Fibroblast of lung (primary cell): ENCODE measurements around the gene RRAD. TPM values are rescaled to one million over a fixed set of nuclear protein-coding genes. Genes with fewer than 3 reads are reported as not detected.

Experiments used
- DNase-seq, 2 donors: peaks; one replicate each; pipeline versions ENCODE4 v3.0.0 to v3.0.0-alpha.2; 2010; ENCODE audit warnings: low read depth in 2 of 2
- H2AFZ ChIP-seq: 2 replicates; pipeline ENCODE4 v1.5.1; 2012; ENCODE audit warnings: low read length, control low read depth, inconsistent platforms
- H3K27ac ChIP-seq: 2 replicates; pipeline ENCODE4 v1.5.1; 2011; ENCODE audit warnings: low read length, control low read depth; ENCODE audit not compliant: insufficient read depth
- H3K27me3 ChIP-seq: 2 replicates; pipeline ENCODE4 v1.5.1; 2011; ENCODE audit warnings: mild to moderate bottlenecking, low read length; ENCODE audit not compliant: control insufficient read depth, insufficient read depth
- H3K36me3 ChIP-seq: 2 replicates; pipeline ENCODE4 v1.5.1; 2011; ENCODE audit warnings: low read length; ENCODE audit not compliant: control insufficient read depth, insufficient read depth
- H3K4me1 ChIP-seq: 2 replicates; pipeline ENCODE4 v1.5.1; 2011; ENCODE audit warnings: low read length; ENCODE audit not compliant: control insufficient read depth, insufficient read depth; ENCODE audit errors: extremely low read depth
- H3K4me2 ChIP-seq: 2 replicates; pipeline ENCODE4 v1.5.1; 2011; ENCODE audit warnings: low read length, control low read depth; ENCODE audit not compliant: insufficient read depth; ENCODE audit errors: extremely low read depth
- H3K4me3 ChIP-seq, 4 experiments: fragments of 200-600 bp in 1 of 4; sonication (generic) in 1 of 4; replicated peaks in 1 of 4; 2 replicates each; pipeline ENCODE4 v1.5.1; 2011 to 2016; ENCODE audit warnings: low read length in 4 of 4, low read depth in 3 of 4, mild to moderate bottlenecking in 3 of 4, control low read depth in 2 of 4, inconsistent platforms in 1 of 4, mixed read lengths in 1 of 4; ENCODE audit not compliant: insufficient read depth in 1 of 4; ENCODE audit errors: control extremely low read depth in 1 of 4
- H3K79me2 ChIP-seq: 2 replicates; pipeline ENCODE4 v1.5.1; 2012; ENCODE audit warnings: mild to moderate bottlenecking, low read length, inconsistent platforms; ENCODE audit not compliant: control insufficient read depth, insufficient read depth
- H3K9ac ChIP-seq: 2 replicates; pipeline ENCODE4 v1.5.1; 2011; ENCODE audit warnings: mild to moderate bottlenecking, low read length, control low read depth; ENCODE audit not compliant: insufficient read depth
- H3K9me3 ChIP-seq: 2 replicates; pipeline ENCODE4 v1.5.1; 2012; ENCODE audit warnings: low read depth, low read length; ENCODE audit not compliant: control insufficient read depth, insufficient read depth
- H4K20me1 ChIP-seq: 2 replicates; pipeline ENCODE4 v1.5.1; 2011; ENCODE audit warnings: low read length; ENCODE audit not compliant: control insufficient read depth, insufficient read depth; ENCODE audit errors: extremely low read depth
- EZH2 ChIP-seq: IDR thresholded peaks from 2 replicates; pipeline ENCODE4 v1.5.1; 2012; ENCODE audit warnings: low read length, control low read depth, mild to moderate bottlenecking; ENCODE audit errors: missing control alignments
- polyA plus RNA-seq, 2 donors: library from polyadenylated mRNA; depleted of rRNA in 1 of 2; stranded (reverse) in 1 of 2; unstranded in 1 of 2; fragments of >200 nt; gene quantifications; 2 replicates each; pipeline ENCODE4 v1.2.1, GENCODE V29; 2011 to 2012; ENCODE audit warnings: missing spikeins in 1 of 2
- total RNA-seq: library from RNA; depleted of rRNA; stranded (reverse); fragments of >200 nt; gene quantifications from 2 replicates; pipeline ENCODE4 v1.2.1, GENCODE V29; 2014
- TF ChIP-seq, protein P1 (sequence below), 2 donors: IDR thresholded peaks in 1 of 2; conservative IDR thresholded peaks in 1 of 2; 1 replicate in 1 of 2; 2 replicates in 1 of 2; pipeline ENCODE4 v1.5.1; 2011 to 2012; ENCODE audit warnings: low read length in 2 of 2, control low read depth in 1 of 2, inconsistent platforms in 1 of 2, low read depth in 1 of 2, mild to moderate bottlenecking in 1 of 2

The RRAD gene
- total and polyA plus RNA-seq, 2 donors (not counting 1 experiment from before 2014, with no cell fraction given) = 11.6 to 83.7 TPM

DNA sequence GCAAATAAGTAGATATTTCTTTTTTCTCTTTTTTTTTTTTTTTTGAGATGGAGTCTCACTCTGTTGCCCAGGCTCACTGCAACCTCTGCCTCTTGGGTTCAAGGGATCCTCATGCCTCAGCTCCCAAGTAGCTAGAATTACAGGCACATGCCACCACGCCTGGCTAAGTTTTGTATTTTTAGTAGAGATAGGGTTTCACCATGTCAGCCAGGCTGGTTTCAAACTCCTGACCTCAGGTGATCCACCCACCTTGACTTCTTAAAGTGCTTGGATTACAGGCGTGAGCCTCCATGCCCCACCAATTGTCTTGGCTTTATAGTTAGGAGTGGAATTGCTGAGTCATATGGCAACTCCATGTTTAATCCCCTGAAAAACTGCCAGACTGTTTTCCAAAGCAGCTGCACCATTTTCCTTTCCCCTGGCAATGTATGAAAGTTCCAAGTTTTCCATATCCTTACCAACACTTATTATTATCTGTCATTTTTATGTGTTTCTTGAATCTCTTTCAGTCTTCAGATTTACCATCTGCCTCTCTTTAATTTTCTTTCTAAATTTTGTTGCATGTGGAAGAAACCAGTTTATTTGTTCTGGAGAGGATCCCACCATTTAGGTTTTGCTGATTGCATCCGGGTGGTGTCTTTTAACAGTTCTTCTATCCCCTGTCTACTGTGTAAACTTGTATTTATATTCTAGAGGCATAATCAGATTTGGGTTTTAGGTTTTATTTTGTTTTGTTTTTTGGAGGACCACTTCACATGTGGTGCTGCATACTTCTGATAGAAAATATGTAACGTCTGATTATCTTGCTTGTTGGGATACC, 25.8 kb upstream of the RRAD start:
- no peak overlapping the region for H3K9ac ChIP-seq

DNA sequence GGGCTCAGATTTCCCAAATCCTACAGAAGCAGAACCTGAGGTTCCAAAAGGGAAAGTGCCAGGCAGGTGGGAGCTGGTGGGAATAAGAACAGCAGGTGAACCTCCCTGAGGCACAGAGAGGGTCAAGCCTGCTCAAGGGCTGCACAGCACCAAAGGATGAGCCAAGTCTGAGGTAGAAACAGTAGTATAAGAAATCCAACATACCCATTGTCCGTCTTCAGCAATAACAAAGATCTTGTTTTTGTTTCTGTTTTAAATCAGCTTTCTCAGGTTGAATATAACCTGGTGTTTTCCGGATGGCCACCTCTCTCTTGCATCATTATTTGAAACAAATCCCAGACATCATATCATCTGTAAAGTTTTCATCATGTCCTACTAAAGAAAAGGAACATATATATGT, 25.1 kb upstream of the RRAD start:
- no peak overlapping the region for H3K4me3 ChIP-seq
- no peak overlapping the region for H2AFZ ChIP-seq
- no peaks in the 10 kb centered on the region for H3K9me3 ChIP-seq
- H3K79me2 ChIP-seq = no peaks in the 10 kb centered on the region
- H3K4me2 ChIP-seq = no peak overlapping the region
- H3K27ac ChIP-seq = no peak overlapping the region
- H3K27me3 ChIP-seq = peaks cover 10% of the 10 kb centered on the region
- H3K9ac ChIP-seq = no peak overlapping the region
- DNase-seq = no peak
- H3K4me1 ChIP-seq = no peaks in the 10 kb centered on the region
- TF ChIP-seq, protein P1, sequence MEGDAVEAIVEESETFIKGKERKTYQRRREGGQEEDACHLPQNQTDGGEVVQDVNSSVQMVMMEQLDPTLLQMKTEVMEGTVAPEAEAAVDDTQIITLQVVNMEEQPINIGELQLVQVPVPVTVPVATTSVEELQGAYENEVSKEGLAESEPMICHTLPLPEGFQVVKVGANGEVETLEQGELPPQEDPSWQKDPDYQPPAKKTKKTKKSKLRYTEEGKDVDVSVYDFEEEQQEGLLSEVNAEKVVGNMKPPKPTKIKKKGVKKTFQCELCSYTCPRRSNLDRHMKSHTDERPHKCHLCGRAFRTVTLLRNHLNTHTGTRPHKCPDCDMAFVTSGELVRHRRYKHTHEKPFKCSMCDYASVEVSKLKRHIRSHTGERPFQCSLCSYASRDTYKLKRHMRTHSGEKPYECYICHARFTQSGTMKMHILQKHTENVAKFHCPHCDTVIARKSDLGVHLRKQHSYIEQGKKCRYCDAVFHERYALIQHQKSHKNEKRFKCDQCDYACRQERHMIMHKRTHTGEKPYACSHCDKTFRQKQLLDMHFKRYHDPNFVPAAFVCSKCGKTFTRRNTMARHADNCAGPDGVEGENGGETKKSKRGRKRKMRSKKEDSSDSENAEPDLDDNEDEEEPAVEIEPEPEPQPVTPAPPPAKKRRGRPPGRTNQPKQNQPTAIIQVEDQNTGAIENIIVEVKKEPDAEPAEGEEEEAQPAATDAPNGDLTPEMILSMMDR (conservative IDR thresholded peaks at IDR 0.05 in 1 of 2, IDR thresholded peaks at IDR 0.05 in 1 of 2; ENCODE audit: low read depth in 1 of 2, low read length in 2 of 2) = no peak
- no peak for TF ChIP-seq EZH2
- H3K36me3 ChIP-seq = no peaks in the 10 kb centered on the region
- H4K20me1 ChIP-seq = no peaks in the 10 kb centered on the region

More for the DNA sequence above, 25.8 kb upstream of the RRAD start:
- Histone ChIP-seq H3K79me2 (no peaks in the 10 kb centered on the region), H3K4me2 (no peak overlapping the region), H3K4me1 (no peaks in the 10 kb centered on the region), H3K27me3 (peaks cover 10% of the 10 kb centered on the region), H2AFZ (no peak overlapping the region), H3K27ac (no peak overlapping the region), H3K4me3 (no peak overlapping the region), H3K36me3 (no peaks in the 10 kb centered on the region), H3K9me3 (no peaks in the 10 kb centered on the region), H4K20me1 (no peaks in the 10 kb centered on the region)
- no peak for DNase-seq
- TF ChIP-seq, protein P1 (conservative IDR thresholded peaks at IDR 0.05 in 1 of 2, IDR thresholded peaks at IDR 0.05 in 1 of 2; ENCODE audit: low read depth in 1 of 2, low read length in 2 of 2) = no peak
- no peak for TF ChIP-seq EZH2

DNA sequence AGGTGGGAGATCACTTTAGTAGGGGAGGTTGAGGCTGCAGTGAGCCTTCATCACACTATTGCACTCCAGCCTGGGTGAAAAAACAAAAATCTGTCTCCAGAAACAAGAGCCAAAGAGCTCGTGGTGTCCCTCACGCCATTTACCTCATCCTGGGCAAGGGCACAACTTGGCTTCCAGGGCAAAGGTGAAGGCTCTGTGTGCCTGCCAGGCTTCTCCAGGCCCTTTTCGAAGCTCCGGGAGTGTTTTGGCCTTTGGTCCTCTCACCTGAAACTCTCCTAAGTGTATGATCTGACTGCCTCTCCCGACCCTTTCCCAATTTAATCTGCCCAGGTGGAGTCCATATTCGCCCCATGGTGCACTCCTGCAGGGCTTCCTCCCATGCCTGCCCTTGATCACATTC, 24.1 kb upstream of the RRAD start:
- no peaks in the 10 kb centered on the region for H3K9me3 ChIP-seq

More for the DNA sequence above, 24.1 kb upstream of the RRAD start:
- H3K36me3 ChIP-seq = no peaks in the 10 kb centered on the region
- no peaks in the 10 kb centered on the region for H4K20me1 ChIP-seq
- no peak overlapping the region for H3K27ac ChIP-seq
- H3K79me2 ChIP-seq = no peaks in the 10 kb centered on the region
- no peak for DNase-seq
- no peak overlapping the region for H2AFZ ChIP-seq
- no peak overlapping the region for H3K4me2 ChIP-seq
- H3K27me3 ChIP-seq = peaks cover 10% of the 10 kb centered on the region
- no peaks in the 10 kb centered on the region for H3K4me1 ChIP-seq
- no peak for TF ChIP-seq EZH2
- TF ChIP-seq, protein P1 (conservative IDR thresholded peaks at IDR 0.05 in 1 of 2, IDR thresholded peaks at IDR 0.05 in 1 of 2; ENCODE audit: low read depth in 1 of 2, low read length in 2 of 2) = no peak
- no peak overlapping the region for H3K9ac ChIP-seq
- H3K4me3 ChIP-seq = no peak overlapping the region
